UCSD-AML1 (cell line): Measurements from ENCODE around the gene HAUS7.
A peak's percentile ranks its signal among the peaks of the same experiment; 100 is the strongest.
"Not testable (repeated sequence)": the region's sequence is repeated elsewhere in the genome, so short reads cannot be mapped to it uniquely, and the experiment has no call there.

Experiments used
- DNase-seq: peaks from one replicate; lab custom pipeline; 2025; ENCODE audit not compliant: unreplicated experiment; lab: John Stamatoyannopoulos, UW

Gene HAUS7

DNA sequence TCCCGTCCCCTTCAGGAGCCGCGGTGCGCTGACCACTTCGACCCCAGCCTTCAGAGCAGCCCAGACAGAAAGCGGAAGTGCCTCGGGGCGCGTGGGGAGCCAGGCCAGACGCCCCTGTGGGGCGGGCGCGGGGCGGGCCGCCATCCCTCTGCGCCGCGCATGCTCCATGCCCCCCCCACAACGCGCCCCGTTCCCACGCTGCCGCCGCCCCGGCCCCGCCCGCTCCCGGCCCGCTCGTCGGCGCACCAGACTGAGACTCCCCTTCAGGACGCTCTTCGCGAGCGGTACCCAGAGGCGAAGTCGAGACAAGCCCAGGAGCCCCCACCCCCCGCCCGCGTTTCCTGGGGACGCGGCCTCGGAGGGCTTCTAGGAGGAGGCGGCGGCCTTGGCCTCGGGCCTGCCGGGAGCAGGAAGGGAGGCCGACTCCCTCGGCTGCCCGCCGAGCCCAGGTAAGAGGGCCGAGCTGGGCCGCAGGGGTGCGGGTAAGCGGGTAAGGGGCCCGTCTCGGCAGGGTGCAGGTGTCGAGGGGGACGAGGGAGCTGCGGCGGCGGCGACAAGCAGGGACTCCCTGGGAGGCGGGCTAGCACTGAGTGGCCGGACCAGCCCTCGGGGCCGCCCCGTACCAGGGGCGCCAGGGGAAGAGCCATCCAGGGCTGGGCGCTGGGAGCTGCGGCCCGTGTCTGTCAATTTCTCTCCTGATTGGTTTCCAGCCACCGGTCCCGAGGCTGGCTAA lies 59.0 kb downstream of the HAUS7 start, which contains the start of gene ZFP92:
Gene ZFP92, plus strand, starts transcription at position 218 of the 733 bp plus-strand sequence. CDS start 6,851 bp downstream, outside the sequence.
- no peak for DNase-seq

DNA sequence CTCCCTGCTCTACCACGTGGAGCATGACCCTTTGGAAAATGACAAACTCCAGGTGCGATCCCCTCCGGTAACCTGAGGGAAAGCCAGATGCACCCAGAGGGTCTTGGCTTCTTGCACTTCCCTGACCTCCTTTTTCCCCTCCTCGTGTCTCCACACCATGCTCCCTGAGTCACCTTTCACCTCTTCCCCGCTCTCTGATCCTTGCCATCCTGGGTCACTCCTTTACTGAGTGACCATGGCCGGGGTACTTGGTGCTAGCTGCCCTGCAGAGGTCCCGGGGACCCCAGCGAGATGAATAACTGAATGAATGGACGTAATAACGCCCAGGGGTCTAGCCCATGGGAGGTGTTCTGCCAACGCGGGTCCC lies 59.5 kb downstream of the HAUS7 start:
- no peak for DNase-seq

DNA sequence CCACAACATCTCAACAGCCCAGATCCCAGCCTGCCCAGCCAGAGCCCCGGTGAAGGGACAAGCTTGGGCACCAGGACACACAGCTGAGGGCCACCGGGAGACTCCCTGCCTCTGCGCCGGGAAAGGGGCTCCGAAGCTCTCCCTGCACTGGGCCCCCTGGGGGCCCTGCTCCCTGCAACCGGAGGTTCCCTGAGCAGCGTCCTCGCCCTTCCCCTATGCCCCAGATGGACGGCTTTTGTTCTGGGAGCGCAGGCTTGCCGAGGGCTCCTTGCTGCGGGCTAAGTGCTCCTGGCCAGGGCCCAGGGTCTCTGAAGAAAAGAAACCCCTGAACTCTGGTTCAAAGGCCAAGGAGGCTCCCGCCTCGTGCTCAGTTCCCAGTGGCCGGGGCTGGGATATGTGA lies 60.0 kb downstream of the HAUS7 start:
- DNase-seq: no peak

DNA sequence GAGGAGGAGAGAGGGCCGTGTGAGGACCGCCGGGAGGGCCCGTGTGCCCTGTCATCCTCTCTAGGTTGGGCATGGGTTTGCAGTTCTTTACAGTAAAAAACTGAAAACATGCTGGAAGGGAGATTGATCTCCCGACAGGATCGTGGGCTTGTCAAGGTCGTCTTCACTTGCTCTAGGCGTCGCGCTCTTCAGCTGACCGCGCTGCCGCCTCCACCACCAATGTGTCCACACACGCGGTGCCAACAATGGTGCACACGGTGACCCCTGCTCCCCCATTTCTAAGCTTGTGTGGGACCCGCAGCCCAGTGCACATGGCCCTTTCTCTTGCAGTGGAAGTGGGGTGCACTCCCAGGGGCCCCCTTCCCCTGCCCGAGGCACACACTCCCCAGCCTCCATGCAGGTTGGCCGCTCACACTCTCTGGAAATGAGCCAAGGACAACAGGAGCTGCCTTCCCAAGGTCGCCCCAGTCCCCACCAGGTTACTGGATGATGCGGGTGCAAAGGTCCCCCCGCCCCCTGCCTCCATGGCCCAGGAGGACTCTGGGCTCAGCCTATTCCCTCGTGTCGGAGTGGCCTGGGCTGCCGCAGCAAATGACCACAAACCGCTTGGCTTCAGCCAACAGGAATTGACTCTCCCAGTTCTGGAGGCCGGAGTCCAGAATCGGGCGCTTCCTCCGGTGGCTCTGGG lies 60.8 kb downstream of the HAUS7 start:
- DNase-seq: no peak

DNA sequence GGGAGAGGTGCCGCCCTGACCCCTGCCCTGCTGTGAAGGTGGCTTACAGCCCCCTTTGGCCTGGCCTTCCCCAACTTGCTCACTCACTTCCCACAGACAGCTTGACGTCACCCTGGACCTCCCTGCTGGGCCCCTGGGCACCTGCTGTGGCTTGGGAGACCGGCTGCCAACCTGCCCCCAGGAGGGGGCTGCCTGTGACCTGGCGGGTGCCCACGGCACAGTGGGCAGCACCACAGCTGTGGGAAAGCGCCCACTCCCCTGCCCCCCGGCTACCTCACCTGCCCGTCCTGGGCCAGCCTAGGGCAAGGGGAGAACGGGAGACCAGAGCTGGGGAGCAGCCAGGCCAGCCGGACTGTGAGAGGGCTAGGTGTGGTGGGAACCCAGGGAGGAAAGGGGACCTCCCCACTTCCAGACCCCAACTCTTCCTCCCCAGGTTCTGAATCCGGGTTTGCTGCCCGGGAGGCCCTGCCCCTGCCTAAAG lies 61.5 kb downstream of the HAUS7 start:
- DNase-seq: no peak

DNA sequence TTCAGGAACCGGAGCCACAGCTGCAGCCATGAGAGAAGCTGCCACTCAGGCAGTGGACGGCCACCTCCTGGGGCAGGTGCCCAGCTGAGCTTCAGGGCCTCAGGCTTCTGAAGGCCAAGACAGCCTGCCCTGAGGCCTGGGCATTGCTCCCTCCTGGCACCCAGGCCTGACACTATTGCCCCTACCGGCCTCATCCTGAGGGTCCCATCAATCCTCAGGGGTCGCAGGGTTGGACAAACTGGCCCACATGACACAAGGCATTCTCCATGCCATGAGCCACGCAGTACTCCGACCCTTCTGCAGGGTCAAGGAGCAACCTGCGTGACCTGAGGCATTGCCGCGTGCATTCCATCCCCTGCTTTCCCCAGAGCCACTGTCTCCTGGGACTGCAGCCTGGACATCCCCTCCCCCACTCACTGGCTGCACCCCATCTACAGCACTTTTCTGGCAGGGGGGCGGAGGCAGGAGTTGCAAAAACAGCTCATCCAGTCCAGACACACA lies 62.1 kb downstream of the HAUS7 start:
- no peak for DNase-seq

DNA sequence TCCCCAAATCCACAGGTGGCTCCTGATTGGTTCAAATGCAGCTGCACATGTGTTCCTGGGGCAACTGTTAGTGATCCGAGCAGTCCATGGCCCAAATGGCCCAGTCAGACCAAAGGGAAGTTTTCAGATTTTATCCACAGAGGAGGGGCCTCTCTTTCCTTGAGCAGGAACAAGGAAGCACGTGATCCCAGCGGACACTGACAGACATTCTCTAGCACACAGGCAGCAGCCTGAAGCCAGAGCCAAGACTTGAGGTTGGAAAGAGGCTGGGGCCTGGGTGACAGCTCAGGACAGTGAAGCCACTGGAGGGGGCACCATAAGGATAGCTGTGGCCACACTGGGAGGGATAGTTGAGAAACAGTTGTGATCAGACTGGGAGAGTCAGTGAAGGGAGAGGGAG lies 62.6 kb downstream of the HAUS7 start:
- no peak for DNase-seq

DNA sequence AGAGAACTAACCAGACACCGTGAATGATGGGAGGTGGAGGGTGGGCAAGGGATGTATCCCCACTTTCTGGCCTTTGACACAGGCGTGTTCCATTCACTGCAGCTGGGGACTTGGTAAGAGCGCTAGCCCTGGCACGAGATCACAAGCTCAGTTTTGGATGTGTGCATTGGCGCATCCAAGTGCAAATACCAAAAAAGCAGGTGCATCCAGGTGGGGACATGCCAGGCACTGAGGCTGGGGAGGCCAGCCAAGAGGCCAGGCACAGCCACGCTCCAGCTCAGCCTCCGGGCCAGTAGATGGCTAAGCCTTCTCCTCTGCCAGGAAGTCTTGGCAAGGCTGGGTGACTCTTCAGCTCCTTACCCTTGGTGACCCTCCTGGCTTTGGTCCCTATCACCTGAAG lies 63.5 kb downstream of the HAUS7 start:
- no peak for DNase-seq

DNA sequence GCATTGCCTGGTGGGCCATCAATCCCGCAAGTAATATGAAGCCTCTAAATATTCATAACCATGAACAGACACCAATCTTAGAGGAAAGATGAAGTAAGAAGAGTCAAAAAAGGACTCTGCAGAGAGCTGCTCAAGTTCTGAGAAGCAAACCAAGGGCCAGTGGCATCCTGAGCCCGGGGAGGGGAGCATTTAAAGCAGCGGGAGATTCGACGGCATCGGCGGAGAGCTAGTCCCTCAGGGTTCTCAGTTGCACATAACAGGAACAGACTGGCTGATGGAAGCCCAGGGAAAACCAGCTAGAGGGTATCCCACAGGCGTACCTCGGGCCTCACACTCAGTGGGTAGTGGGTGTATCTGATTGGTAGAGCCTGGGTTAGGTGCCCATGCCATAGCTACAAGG lies 64.4 kb downstream of the HAUS7 start:
- no peak for DNase-seq

DNA sequence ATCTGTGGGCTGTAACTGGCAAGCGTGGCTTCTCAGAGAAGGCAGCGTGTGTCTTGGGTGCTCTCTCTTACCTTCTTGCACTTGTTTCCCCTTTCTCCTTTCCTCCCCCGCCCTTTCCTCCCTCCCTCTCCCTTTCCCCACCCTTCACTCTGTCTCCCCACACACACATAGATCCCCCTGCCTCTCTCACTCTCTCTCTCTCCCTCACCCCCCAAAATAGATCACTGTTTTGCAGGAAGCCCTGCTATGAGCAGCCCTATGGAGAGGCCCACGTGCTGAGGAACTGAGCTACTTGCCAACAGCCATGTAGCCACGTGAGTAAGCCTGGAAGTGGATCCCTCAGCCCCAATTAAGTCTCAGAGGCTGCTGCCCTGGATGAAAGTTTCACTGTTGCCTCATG lies 65.0 kb downstream of the HAUS7 start:
- DNase-seq: no peak

DNA sequence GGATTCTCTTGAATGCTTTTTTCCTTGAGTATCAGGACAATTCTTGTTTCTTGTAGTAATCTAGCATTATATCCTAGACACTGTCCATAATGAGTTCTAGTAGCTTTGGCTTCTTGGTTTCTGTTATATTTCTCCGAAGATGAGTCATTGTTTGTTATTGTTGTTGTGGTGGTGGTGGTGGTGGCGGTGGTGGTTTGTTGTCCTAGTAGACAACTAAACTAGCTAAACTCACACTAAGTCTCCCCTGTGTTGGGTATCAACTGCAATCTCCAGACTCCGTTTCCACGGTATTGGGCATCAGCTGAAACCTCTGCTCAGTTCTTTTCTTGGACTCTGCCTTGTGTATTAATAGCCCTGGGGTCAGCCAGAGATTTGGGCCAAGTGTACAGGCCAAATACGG lies 66.0 kb downstream of the HAUS7 start:
- DNase-seq: not testable (repeated sequence)

DNA sequence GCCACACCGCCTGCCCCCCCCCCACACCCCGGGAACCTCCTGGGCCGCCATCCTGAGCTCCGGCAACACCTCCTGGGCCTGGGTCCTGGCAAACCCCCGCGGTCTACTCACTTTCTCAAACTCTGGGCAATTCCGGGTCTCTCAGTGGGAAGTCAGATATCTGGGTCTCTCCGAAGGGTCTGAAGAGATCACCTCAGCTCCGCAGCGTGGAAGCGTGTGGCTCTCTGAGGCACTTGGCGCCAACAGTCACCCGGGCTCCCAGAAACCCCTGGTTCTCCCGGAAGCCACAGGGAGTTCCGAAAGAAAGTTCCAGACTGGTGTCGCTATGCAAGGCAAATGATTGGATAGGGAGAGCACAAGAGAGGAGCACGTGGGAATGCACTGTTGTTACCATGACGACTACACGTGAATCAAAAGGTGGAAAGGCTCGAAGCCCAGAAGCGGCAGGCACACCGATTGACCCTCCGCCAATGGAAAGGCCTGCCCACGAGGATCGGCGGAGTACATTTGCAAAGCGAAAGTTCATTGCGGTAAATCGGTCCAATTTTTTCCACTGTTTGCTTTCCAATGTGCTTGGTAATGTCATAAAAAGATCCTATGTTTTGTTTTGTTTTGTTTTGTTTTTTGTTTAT lies 69.1 kb downstream of the HAUS7 start, which contains the start of gene PNMA6E:
Gene PNMA6E, minus strand, starts transcription at position 218 of the 632 bp plus-strand sequence. CDS start 2,501 bp downstream, outside the sequence.
- DNase-seq: no peak

DNA sequence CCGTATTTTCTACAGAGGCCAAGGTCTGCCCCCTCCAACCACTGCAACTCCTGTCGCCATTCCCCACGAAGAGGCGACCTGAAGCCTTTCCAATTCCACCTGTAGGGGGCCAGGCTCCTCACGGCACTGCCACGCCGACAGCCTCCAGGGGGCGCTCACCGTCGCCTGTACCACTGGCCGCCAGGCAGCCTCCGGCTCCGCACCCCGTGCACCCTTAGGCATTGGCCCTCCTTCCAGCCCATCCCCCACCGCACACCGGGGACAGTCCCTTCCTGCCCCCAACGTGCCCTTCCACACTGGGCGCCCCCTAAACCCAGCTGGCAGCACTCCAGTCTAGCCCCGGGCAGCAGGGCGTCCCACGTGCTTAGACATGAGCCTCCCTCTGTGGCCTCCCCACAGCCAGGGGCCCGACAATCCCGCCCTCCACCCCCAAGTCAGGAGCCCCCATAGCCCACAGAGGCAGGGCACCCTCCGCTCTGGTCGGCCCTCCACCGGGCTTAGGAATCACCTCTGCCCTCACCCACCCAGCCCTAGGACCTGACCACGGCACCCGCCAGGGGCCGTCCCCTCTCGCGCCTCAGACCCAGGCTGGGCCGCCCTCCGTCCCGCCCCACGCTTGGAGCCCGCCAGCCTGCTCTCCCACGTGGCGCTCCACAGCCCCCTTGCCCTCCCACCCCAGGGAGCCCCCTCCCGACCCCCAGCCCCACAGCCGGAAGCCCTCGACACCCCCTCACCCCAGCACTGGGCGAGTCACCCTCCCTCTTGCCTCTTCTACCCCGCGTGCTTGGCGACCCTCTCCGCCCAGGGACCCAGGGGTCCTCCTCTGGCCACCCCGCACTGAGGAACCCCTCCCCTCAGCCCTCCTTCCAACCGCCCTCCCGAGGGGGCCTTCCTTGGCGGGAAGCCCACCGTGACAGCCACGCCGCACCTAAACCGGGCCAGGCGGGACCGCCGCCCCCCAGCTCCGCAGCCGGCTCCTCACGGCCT lies 69.9 kb downstream of the HAUS7 start:
- peak; percentile 66 for DNase-seq

DNA sequence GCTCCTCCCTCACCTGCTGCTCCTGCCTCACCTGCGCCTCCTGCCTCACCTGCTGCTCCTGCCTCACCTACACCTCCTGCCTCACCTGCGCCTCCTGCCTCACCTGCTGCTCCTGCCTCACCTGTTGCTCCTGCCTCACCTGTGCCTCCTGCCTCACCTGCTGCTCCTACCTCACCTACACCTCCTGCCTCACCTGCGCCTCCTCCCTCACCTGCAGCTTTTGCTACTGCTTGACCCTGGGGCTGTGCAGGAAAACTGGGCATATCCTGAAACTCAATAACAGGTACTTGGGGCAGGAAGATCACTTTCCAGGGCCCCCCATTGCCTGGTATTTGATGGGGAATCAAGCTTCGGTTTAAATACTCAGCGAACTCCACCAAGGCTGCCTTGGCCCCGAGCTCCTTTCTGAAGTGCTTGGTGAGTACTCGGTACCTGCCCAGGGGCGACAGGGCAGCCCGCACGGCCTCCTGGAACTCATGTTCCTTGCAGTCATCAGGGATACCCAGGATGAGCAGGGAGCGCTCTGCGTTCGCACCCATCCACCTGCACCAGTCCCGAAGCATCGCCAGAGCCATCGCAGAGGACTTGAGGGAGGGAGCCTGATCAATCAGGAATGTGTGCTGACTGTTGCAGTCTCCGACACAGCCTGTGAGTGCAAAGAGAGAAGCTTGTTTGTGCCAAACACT lies 72.0 kb downstream of the HAUS7 start:
- DNase-seq: no peak
